Measurements from ENCODE around the gene TAPT1. TPM values are rescaled to one million over a fixed set of nuclear protein-coding genes. Genes with fewer than 3 reads are reported as not detected.

TAPT1 gene
- total and polyA plus RNA-seq, 2 of the 13 experiments (the other 11 are each of a cell fraction or from before 2014, with no cell fraction given) = 24.5 to 25.3 TPM

GRCh38 chr4:16140879-16141249 lies 85.4 kb downstream of the TAPT1 start (continued):
- TF ChIP-seq ZGPAT (CRISPR knock-in tag; IDR thresholded peaks at IDR 0.05) (peak; percentile 51), ATF7-NPFF (CRISPR knock-in tag; IDR thresholded peaks at IDR 0.05; ENCODE audit: low read depth) (no peak), EHMT2 (IDR thresholded peaks at IDR 0.05; ENCODE audit: borderline replicate concordance, low read depth, low read length) (peak; percentile 84; the same call in 1 of the 2 replicates), HNF4A (CRISPR knock-in tag; IDR thresholded peaks at IDR 0.05) (peak; percentile 77), BCL3 (CRISPR knock-in tag; IDR thresholded peaks at IDR 0.05) (no peak), ZNF563 (CRISPR knock-in tag; IDR thresholded peaks at IDR 0.05) (no peak), ZNF703 (CRISPR knock-in tag; IDR thresholded peaks at IDR 0.05; ENCODE audit: borderline replicate concordance) (no peak), ZZZ3 (CRISPR knock-in tag; IDR thresholded peaks at IDR 0.05; ENCODE audit: borderline replicate concordance) (no peak), KLF13 (CRISPR knock-in tag; IDR thresholded peaks at IDR 0.05) (no peak), ETV6 (CRISPR knock-in tag; conservative IDR thresholded peaks at IDR 0.05) (no peak), HDAC1 (CRISPR knock-in tag; IDR thresholded peaks at IDR 0.05) (no peak), ZFAT (CRISPR knock-in tag; conservative IDR thresholded peaks at IDR 0.05) (no peak), CTCF (CRISPR knock-in tag; IDR thresholded peaks at IDR 0.05) (no peak), JDP2 (CRISPR knock-in tag; IDR thresholded peaks at IDR 0.05; ENCODE audit: borderline replicate concordance) (no peak), SIX4 (CRISPR knock-in tag; IDR thresholded peaks at IDR 0.05) (no peak; the same call in 1 of the 2 replicates), ZNF614 (CRISPR knock-in tag; IDR thresholded peaks at IDR 0.05; ENCODE audit: borderline replicate concordance) (peak; percentile 65), HMG20A (CRISPR knock-in tag; IDR thresholded peaks at IDR 0.05; ENCODE audit: borderline replicate concordance) (peak; percentile 71; the same call in 1 of the 2 replicates), RARA (CRISPR knock-in tag; IDR thresholded peaks at IDR 0.05) (peak; percentile 29; the same call in 1 of the 2 replicates), THAP11 (CRISPR knock-in tag; IDR thresholded peaks at IDR 0.05) (no peak), RFX1 (IDR thresholded peaks at IDR 0.05) (no peak), ZNF230 (CRISPR knock-in tag; IDR thresholded peaks at IDR 0.05) (no peak), TIGD3 (CRISPR knock-in tag; IDR thresholded peaks at IDR 0.05; ENCODE audit: borderline replicate concordance) (no peak), TOPORS (CRISPR knock-in tag; IDR thresholded peaks at IDR 0.05) (no peak), KDM3A (CRISPR knock-in tag; IDR thresholded peaks at IDR 0.05; ENCODE audit: low read depth) (no peak), ZSCAN21 (CRISPR knock-in tag; IDR thresholded peaks at IDR 0.05; ENCODE audit: borderline replicate concordance) (no peak), ZNF546 (CRISPR knock-in tag; conservative IDR thresholded peaks at IDR 0.05) (no peak), ZNF790 (CRISPR knock-in tag; IDR thresholded peaks at IDR 0.05; ENCODE audit: borderline replicate concordance) (no peak), ZNF749 (CRISPR knock-in tag; IDR thresholded peaks at IDR 0.05; ENCODE audit: borderline replicate concordance) (no peak)

All from HepG2 (cell line).